HL-60 (cell line): ENCODE data around the gene MMP23B.

ENCODE experiments used
- POLR2AphosphoS5 ChIP-seq: IDR thresholded peaks from 2 replicates; pipeline ENCODE4 v1.6.1; 2012; ENCODE audit warnings: low read depth
- SPI1 ChIP-seq: IDR thresholded peaks from 2 replicates; pipeline ENCODE4 v1.6.1; 2012; ENCODE audit warnings: low read depth, mild to moderate bottlenecking, borderline replicate concordance
- TF ChIP-seq, protein P1 (sequence below): IDR thresholded peaks from one replicate; pipeline ENCODE4 v1.5.1; 2011; ENCODE audit warnings: low read length, control low read depth, inconsistent platforms; ENCODE audit not compliant: insufficient read depth
- TF ChIP-seq, protein P2 (sequence below): IDR thresholded peaks from 2 replicates; pipeline ENCODE4 v1.6.1; 2012; ENCODE audit warnings: low read depth; ENCODE audit not compliant: insufficient replicate concordance

DNA sequence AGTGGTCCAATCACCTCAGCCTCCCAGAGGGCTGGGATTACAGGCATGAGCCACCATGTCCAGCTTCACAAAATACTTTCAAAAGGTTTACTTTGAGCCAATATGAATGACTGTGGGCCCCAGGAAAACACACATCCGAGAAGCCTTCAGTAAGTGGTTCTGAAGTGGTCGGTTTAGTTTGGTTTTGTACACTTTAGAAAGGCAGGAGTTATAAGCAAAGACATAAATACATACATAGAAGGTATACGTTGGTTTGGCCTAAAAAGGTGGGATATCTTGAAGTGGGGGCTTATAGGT, 19.9 kb upstream of the MMP23B start:
- TF ChIP-seq, protein P1, sequence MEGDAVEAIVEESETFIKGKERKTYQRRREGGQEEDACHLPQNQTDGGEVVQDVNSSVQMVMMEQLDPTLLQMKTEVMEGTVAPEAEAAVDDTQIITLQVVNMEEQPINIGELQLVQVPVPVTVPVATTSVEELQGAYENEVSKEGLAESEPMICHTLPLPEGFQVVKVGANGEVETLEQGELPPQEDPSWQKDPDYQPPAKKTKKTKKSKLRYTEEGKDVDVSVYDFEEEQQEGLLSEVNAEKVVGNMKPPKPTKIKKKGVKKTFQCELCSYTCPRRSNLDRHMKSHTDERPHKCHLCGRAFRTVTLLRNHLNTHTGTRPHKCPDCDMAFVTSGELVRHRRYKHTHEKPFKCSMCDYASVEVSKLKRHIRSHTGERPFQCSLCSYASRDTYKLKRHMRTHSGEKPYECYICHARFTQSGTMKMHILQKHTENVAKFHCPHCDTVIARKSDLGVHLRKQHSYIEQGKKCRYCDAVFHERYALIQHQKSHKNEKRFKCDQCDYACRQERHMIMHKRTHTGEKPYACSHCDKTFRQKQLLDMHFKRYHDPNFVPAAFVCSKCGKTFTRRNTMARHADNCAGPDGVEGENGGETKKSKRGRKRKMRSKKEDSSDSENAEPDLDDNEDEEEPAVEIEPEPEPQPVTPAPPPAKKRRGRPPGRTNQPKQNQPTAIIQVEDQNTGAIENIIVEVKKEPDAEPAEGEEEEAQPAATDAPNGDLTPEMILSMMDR, result no peak
- TF ChIP-seq SPI1 (no peak), POLR2AphosphoS5 (no peak)
- TF ChIP-seq, protein P2, sequence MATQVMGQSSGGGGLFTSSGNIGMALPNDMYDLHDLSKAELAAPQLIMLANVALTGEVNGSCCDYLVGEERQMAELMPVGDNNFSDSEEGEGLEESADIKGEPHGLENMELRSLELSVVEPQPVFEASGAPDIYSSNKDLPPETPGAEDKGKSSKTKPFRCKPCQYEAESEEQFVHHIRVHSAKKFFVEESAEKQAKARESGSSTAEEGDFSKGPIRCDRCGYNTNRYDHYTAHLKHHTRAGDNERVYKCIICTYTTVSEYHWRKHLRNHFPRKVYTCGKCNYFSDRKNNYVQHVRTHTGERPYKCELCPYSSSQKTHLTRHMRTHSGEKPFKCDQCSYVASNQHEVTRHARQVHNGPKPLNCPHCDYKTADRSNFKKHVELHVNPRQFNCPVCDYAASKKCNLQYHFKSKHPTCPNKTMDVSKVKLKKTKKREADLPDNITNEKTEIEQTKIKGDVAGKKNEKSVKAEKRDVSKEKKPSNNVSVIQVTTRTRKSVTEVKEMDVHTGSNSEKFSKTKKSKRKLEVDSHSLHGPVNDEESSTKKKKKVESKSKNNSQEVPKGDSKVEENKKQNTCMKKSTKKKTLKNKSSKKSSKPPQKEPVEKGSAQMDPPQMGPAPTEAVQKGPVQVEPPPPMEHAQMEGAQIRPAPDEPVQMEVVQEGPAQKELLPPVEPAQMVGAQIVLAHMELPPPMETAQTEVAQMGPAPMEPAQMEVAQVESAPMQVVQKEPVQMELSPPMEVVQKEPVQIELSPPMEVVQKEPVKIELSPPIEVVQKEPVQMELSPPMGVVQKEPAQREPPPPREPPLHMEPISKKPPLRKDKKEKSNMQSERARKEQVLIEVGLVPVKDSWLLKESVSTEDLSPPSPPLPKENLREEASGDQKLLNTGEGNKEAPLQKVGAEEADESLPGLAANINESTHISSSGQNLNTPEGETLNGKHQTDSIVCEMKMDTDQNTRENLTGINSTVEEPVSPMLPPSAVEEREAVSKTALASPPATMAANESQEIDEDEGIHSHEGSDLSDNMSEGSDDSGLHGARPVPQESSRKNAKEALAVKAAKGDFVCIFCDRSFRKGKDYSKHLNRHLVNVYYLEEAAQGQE, result no peak
